ENCODE data around the gene ZXDC. TPM values are rescaled to one million over a fixed set of nuclear protein-coding genes. Genes with fewer than 3 reads are reported as not detected.

Gene ZXDC
- total RNA-seq, 1 donor from 2014 or later: 74.4 TPM

DNA sequence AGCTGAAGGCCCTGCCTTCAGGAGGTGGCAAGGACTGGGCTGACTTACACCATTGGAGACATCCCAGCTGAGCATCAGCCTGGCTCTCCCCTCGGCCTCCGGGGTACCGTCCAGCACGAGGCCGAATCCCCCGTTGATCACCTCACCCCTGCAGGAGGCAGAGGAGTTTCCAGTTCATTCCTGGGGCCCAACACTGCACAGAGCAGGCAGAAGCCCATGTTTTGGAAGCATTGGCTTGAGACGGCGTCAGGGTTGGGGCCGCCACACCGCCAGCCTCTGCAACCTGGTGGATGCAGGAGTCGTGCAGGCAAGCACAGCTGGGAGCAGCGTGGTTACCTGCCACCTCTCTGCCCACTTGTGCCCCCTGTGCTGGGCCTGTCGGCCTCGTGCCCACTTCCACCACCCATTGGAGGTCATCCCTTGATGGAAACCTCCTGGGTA, 7.7 kb upstream of the ZXDC start:
- no peaks in the 10 kb centered on the region for H3K27me3 ChIP-seq
- no peaks in the 10 kb centered on the region for H3K9me3 ChIP-seq
- H3K4me1 ChIP-seq: peaks cover 0 to 5% of the 10 kb centered on the region in 2 donors
- DNase-seq (ENCODE audit: low spot score in 2 of 2): no peak
- H3K4me3 ChIP-seq: no peak overlapping the region
- intact Hi-C loops (cut with DNase I): no loop called here
- H3K27ac ChIP-seq: no peak overlapping the region
- no peaks in the 10 kb centered on the region for H3K36me3 ChIP-seq
- TF ChIP-seq, protein P1, sequence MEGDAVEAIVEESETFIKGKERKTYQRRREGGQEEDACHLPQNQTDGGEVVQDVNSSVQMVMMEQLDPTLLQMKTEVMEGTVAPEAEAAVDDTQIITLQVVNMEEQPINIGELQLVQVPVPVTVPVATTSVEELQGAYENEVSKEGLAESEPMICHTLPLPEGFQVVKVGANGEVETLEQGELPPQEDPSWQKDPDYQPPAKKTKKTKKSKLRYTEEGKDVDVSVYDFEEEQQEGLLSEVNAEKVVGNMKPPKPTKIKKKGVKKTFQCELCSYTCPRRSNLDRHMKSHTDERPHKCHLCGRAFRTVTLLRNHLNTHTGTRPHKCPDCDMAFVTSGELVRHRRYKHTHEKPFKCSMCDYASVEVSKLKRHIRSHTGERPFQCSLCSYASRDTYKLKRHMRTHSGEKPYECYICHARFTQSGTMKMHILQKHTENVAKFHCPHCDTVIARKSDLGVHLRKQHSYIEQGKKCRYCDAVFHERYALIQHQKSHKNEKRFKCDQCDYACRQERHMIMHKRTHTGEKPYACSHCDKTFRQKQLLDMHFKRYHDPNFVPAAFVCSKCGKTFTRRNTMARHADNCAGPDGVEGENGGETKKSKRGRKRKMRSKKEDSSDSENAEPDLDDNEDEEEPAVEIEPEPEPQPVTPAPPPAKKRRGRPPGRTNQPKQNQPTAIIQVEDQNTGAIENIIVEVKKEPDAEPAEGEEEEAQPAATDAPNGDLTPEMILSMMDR (IDR thresholded peaks at IDR 0.05): no peak

DNA sequence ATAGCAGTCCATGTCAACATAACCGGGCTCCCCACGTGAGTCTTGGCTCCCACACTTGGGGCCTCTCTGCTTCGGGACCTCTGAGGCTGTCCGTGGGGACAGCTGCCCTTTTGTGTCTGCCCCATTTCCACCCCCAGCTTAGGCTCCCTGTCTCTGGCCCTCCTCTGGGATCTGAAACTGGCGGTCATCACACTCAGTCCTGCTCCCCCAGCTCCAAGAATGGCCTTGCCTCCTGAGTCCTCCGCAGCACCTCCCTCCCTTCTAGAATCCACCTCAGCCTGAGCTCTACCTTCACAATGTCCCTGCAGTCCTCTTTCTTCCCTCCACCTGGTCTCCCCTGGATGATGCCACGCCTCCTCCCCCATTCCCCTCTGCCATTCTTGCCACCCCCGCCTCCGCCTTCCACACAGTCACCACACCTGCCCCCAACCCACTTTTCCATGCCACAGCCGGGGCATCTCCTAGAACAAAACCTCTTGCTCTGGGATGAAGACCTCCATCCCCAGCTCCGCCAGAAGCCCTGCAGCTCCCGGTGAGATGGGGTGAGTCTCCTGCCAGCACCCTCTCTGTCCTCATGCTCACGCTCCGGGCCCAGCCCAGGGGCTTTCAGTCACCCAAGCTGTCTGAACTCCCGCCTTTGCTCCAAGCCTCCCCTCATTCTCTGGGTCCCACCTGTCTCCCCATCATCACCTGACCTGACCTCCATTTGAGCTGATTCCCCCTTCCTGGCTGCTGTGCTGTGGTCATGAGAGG, 7.0 kb upstream of the ZXDC start:
- no peak for DNase-seq (ENCODE audit: low spot score in 2 of 2)
- Histone ChIP-seq H3K4me3 (no peak overlapping the region), H3K36me3 (no peaks in the 10 kb centered on the region), H3K4me1 (peaks cover 0 to 3% of the 10 kb centered on the region in 2 donors), H3K27me3 (no peaks in the 10 kb centered on the region), H3K27ac (no peak overlapping the region), H3K9me3 (no peaks in the 10 kb centered on the region)
- intact Hi-C loops (cut with DNase I): no loop called here
- TF ChIP-seq, protein P1 (IDR thresholded peaks at IDR 0.05): no peak

DNA sequence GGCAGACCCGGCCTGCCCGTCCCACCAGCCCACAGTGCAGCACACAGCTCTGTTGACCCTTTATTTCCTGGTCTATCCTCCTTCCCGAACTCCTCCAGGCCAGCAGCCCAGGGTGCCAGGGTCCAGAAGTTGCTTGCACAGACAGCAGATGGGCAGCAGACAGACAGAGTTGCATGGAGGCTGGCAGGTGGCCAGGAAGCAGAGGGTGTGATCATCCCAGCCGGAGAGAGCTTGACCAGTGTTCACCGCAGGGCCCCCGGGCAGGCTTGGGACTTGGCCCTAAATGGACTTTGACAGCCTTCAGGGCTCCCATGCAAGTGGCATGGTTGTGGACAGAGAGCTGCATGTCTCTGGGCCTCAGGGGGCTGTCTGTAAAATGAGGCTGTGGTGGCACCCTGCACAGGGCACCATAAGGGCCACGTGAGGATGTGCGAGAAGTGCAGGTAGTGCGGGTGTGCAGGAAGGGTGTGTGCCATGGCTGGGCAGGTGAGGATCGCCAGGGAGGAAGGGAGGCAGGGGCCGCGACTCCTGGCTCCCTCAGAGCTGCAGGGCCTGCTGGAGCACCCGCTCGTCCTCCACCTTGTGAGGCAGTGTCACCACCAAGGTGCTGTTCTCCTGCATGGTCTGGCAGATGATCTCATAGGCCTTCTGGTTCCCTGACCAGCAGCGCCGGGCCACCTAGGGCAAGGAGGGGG, 6.3 kb upstream of the ZXDC start:
- Histone ChIP-seq H3K4me1 (no peaks in the 10 kb centered on the region), H3K9me3 (no peaks in the 10 kb centered on the region), H3K36me3 (no peaks in the 10 kb centered on the region), H3K27ac (peak overlapping the region in 1 of 2 donors; percentile 56), H3K4me3 (no peak overlapping the region), H3K27me3 (no peaks in the 10 kb centered on the region)
- TF ChIP-seq, protein P1 (IDR thresholded peaks at IDR 0.05): no peak
- DNase-seq (ENCODE audit: low spot score in 2 of 2): no peak
- intact Hi-C loops (cut with DNase I): no loop called here

DNA sequence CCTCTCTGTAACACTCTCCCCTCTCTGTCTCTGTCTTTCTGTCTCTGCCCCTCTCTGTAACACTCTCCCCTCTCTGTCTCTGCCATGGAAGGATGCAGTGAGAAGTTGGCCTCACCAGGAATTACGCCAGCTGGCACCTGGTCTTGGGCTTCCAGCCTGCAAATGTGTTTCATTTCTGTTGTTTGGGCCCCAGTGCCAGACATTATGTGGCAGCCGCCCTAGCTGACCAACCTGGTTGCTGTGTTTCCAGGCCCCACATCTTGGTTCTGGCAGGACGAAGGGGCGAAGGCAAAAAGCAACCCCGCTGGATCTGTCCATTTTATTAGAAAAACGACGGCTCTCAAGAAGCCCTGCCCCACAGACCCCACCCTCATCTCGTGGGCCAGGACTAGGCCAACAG, 5.2 kb upstream of the ZXDC start:
- peak overlapping the region; percentile 47 to 56 for H3K27ac ChIP-seq
- H3K9me3 ChIP-seq: no peaks in the 10 kb centered on the region
- H3K4me1 ChIP-seq: peaks cover 3% of the 10 kb centered on the region in 2 donors
- TF ChIP-seq, protein P1 (IDR thresholded peaks at IDR 0.05): no peak
- no peaks in the 10 kb centered on the region for H3K36me3 ChIP-seq
- no peak for DNase-seq (ENCODE audit: low spot score in 2 of 2)
- no peak overlapping the region for H3K4me3 ChIP-seq
- intact Hi-C loops (cut with DNase I): no loop called here
- H3K27me3 ChIP-seq: no peaks in the 10 kb centered on the region

DNA sequence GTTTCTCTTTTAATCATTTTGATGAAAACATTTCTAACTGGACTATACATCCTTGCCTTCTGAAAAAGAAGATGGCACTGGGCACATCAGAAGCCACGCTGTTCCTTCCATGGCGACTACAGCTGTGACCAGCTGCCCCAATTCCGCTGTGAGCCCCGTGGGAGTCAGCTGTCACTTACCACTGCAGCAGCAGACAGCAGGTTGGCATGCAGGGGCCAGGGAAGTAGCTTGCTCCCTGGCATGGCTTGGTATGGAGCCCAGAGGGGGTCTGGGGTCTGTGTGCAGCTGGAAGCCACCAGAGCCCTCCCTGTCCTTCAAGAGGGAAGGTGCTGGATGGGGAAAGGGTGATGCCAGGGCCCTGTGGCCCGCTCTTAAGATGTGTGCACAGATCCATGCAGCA, 4.5 kb upstream of the ZXDC start:
- Histone ChIP-seq H3K27ac (peak overlapping the region in 1 of 2 donors; percentile 56), H3K9me3 (no peaks in the 10 kb centered on the region), H3K4me3 (no peak overlapping the region), H3K27me3 (no peaks in the 10 kb centered on the region), H3K4me1 (peaks cover 3% of the 10 kb centered on the region in 2 donors), H3K36me3 (no peaks in the 10 kb centered on the region)
- TF ChIP-seq, protein P1 (IDR thresholded peaks at IDR 0.05): no peak
- DNase-seq (ENCODE audit: low spot score in 2 of 2): no peak
- intact Hi-C loops (cut with DNase I): no loop called here

Data from ascending aorta (tissue), 2 donors.